ENCODE data around the gene NUMA1. TPM values are rescaled to one million over a fixed set of nuclear protein-coding genes. Genes with fewer than 3 reads are reported as not detected.

The NUMA1 gene
- total RNA-seq, 3 donors from 2014 or later = 173 to 301 (median 248) TPM

- ATAC-seq (no peak), DNase-seq (no peak)
- H3K36me3 ChIP-seq (ENCODE audit: low read depth) = no peaks in the 10 kb centered on the region
- no peak overlapping the region for H3K4me3 ChIP-seq
- intact Hi-C loops (cut with DNase I, micrococcal nuclease) = no loop called here
- TF ChIP-seq, protein P1, sequence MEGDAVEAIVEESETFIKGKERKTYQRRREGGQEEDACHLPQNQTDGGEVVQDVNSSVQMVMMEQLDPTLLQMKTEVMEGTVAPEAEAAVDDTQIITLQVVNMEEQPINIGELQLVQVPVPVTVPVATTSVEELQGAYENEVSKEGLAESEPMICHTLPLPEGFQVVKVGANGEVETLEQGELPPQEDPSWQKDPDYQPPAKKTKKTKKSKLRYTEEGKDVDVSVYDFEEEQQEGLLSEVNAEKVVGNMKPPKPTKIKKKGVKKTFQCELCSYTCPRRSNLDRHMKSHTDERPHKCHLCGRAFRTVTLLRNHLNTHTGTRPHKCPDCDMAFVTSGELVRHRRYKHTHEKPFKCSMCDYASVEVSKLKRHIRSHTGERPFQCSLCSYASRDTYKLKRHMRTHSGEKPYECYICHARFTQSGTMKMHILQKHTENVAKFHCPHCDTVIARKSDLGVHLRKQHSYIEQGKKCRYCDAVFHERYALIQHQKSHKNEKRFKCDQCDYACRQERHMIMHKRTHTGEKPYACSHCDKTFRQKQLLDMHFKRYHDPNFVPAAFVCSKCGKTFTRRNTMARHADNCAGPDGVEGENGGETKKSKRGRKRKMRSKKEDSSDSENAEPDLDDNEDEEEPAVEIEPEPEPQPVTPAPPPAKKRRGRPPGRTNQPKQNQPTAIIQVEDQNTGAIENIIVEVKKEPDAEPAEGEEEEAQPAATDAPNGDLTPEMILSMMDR (IDR thresholded peaks at IDR 0.05) = no peak
- no peaks in the 10 kb centered on the region for H3K9me3 ChIP-seq
- peaks cover 4% of the 10 kb centered on the region for H3K4me1 ChIP-seq (ENCODE audit: low read depth)
Measured at GRCh38 chr11:72116019-72116755, 35.8 kb upstream of the NUMA1 start.

DNA sequence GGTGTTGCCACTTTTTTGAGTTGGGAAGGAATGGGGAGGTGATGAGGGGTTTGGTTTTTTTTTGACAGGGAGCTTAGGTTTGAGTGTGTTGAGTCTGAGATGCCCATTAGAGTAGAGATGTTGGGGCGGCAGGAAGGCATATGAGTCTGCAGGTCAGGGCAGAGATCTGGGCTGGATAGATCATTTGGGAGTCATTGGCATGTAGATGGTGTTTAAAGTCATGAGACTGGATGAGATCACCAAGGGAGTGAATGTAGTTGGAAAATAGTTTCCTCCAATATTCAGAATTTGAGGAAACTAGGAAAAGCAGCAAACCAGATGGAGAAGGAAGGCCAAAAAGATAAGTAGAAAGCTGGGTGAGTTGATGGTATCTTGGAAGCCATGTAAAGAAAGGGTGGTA lies 34.2 kb upstream of the NUMA1 start:
- intact Hi-C loops (cut with DNase I, micrococcal nuclease) = loop anchor here in 1 of 2 donors (5.0 kb wide), 1 partner anchor 58 kb away; no protein-coding TSS in a partner anchor
- H3K4me1 ChIP-seq (ENCODE audit: low read depth) = peaks cover 4% of the 10 kb centered on the region
- TF ChIP-seq, protein P1 (IDR thresholded peaks at IDR 0.05) = no peak
- no peak for DNase-seq
- no peaks in the 10 kb centered on the region for H3K36me3 ChIP-seq (ENCODE audit: low read depth)
- H3K9me3 ChIP-seq = no peaks in the 10 kb centered on the region
- no peak for ATAC-seq
- no peak overlapping the region for H3K4me3 ChIP-seq

- DNase-seq = no peak
- TF ChIP-seq, protein P1 (IDR thresholded peaks at IDR 0.05) = no peak
- H3K4me1 ChIP-seq (ENCODE audit: low read depth) = peaks cover 4% of the 10 kb centered on the region
- H3K4me3 ChIP-seq = peak overlapping the region; percentile 20
- H3K9me3 ChIP-seq = no peaks in the 10 kb centered on the region
- H3K36me3 ChIP-seq (ENCODE audit: low read depth) = no peaks in the 10 kb centered on the region
- intact Hi-C loops (cut with DNase I, micrococcal nuclease) = loop anchor here in 1 of 2 donors (5.0 kb wide), 1 partner anchor 59 kb away; no protein-coding TSS in a partner anchor
- no peak for ATAC-seq
Measured at GRCh38 chr11:72112978-72113808, 32.9 kb upstream of the NUMA1 start.

DNA sequence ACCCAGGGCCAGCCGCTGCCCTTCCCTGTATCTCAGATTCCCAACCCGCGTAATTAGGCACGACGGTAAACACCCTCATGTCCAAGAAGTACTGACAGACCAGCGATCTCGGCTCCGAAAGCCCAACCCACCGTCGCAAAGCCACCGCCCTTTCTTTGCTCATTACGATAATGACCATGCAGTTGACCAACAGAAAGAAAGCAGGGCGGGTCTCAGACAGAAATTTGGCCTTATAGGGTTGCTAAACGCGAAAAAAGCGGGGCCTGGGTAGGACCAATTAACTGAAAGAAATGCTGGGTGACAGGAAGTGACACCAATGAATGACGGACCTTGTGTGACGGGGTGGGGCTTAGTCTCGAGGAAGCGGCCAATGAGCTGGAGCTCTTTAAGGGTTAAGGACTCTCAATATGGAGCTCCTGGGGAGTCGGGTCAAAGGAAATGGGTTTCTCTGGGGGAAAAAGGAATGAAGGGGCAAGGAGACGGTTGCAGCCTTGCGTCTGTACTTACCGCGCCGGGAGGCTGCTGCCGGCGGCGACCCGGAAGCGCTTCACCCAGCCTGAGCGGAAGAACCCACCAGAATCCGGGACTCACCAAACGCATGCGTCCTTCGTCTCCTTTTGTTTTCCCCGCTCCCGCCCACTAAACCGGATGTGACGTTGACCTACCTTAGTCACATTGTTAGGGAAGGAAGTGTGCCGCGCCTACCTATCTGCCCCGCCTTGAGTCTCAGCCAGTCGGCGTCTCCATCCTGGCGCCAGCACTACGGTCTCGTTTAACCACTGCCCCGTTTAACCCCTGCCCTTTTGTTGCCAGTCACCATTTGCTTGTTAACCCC lies 32.0 kb upstream of the NUMA1 start, which contains the start of gene ANAPC15:
Gene ANAPC15 (minus strand): TSS at position 553 of the 835 bp plus-strand sequence. CDS start 1,419 bp downstream, outside the sequence.
- TF ChIP-seq, protein P1 (IDR thresholded peaks at IDR 0.05) = peak; percentile 22
- DNase-seq = peak; percentile 97 to 100 (median 98)
- Histone ChIP-seq H3K4me1 (ENCODE audit: low read depth) (peaks cover 4% of the 10 kb centered on the region), H3K36me3 (ENCODE audit: low read depth) (no peaks in the 10 kb centered on the region), H3K4me3 (peak within 1 kb of the TSS; percentile 20), H3K9me3 (no peaks in the 10 kb centered on the region)
- intact Hi-C loops (cut with DNase I, micrococcal nuclease) = loop anchor here in 1 of 2 donors (5.0 kb wide), 1 partner anchor 60 kb away; no protein-coding TSS in a partner anchor
- peak; percentile 94 for ATAC-seq

Data from mucosa of descending colon (tissue), 3 donors.